ENCODE measurements around the gene LRRD1.

GRCh38 chr7:92178928-92179924 lies at the start of gene LRRD1:
- TF ChIP-seq CTCF (IDR thresholded peaks at IDR 0.05) = peak; percentile 87 to 100 (median 97)
- TF ChIP-seq POLR2A (IDR thresholded peaks at IDR 0.05) = peak in 1 of 2 donors; percentile 66
